ENCODE data around the gene ASB15. TPM values are rescaled to one million over a fixed set of nuclear protein-coding genes. Genes with fewer than 3 reads are reported as not detected.

ASB15 gene
- total and polyA plus RNA-seq, 2 of the 4 experiments (the other 2 are of a cell fraction): not detected

DNA sequence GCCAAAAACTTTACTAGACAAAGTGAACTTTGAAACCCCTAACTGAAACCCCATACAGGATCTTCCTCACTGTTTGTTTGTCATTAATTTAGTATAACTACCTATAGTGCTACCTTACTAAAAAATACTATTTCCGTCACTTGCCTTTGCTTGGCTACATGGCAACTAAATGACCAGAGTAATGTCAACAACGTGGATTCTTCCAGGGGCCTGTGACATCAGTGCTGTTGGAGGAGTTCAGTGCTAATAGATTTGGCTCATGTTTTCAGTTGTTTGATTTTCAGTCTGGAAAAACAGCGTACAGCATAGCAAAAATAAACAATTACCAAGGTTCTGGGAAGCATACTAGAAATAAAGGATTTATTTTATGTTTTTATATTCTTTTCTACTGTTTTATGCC, 3.0 kb upstream of the ASB15 start:
- no peak overlapping the region for H4K8ac ChIP-seq (ENCODE audit: low read depth in 2 of 2, low read length in 2 of 2)
- in situ Hi-C loops (cut with MboI; ENCODE audit: low sequenced_read_pairs) (no loop called here), intact Hi-C loops (cut with micrococcal nuclease) (no loop called here), dilution Hi-C loops (cut with HindIII; ENCODE audit: low sequenced_read_pairs, unreplicated experiment) (no loop called here)
- no TSS peak for BruUV-seq (replicated peaks)
- no peak overlapping the region for H3K9ac ChIP-seq (ENCODE audit: low read depth, low read length)
- no CpG with 5 or more reads among the region's 3 CpGs for WGBS, 2 experiments (ENCODE audit: extremely low coverage in 2 of 2, insufficient read length in 1 of 2)
- CTCF ChIA-PET: no interaction called here
- no peak overlapping the region for H3K23ac ChIP-seq (ENCODE audit: low read depth, low read length)
- no peak overlapping the region for H3K14ac ChIP-seq (replicated peaks; ENCODE audit: low read depth, low read length)
- no peaks in the 10 kb centered on the region for H3K9me3 ChIP-seq (ENCODE audit: control insufficient read depth, insufficient read depth, low read length)
- POLR2A ChIA-PET (ENCODE audit: unreplicated experiment): no interaction called here
- no peak overlapping the region for H3K18ac ChIP-seq (ENCODE audit: low read depth, low read length)
- no peak overlapping the region for H3K27ac ChIP-seq (ENCODE audit: insufficient read depth, low read length)
- peaks cover 1% of the 10 kb centered on the region; the same call in 1 of the 2 replicates for H3K4me1 ChIP-seq (ENCODE audit: control insufficient read depth, insufficient read depth, low read length)
- H3K36me3 ChIP-seq (ENCODE audit: control insufficient read depth, insufficient read depth, low read length): no peaks in the 10 kb centered on the region
- TF ChIP-seq CTCF (conservative IDR thresholded peaks at IDR 0.05; ENCODE audit: low read depth, low read length) (no peak), POLR2A (IDR thresholded peaks at IDR 0.05; ENCODE audit: low read depth, low read length) (no peak), MXI1 (IDR thresholded peaks at IDR 0.05; ENCODE audit: borderline replicate concordance, low read depth, low read length) (no peak), RFX5 (IDR thresholded peaks at IDR 0.05; ENCODE audit: low read depth, low read length) (no peak), NFE2L2 (IDR thresholded peaks at IDR 0.05; ENCODE audit: low read depth, low read length) (no peak), RAD21 (IDR thresholded peaks at IDR 0.05; ENCODE audit: low read length) (no peak), BHLHE40 (IDR thresholded peaks at IDR 0.05; ENCODE audit: low read depth, low read length) (no peak), RCOR1 (IDR thresholded peaks at IDR 0.05; ENCODE audit: insufficient replicate concordance, low read length) (no peak)
- H3K56ac ChIP-seq (ENCODE audit: extremely low read depth, insufficient read depth, low read length): no peak overlapping the region
- H3K9me1 ChIP-seq (ENCODE audit: insufficient read depth, low read length): no peaks in the 10 kb centered on the region
- H2AK9ac ChIP-seq (replicated peaks; ENCODE audit: low read depth, low read length, poor library complexity): no peak overlapping the region
- H2BK120ac ChIP-seq (ENCODE audit: low read depth, low read length): no peak overlapping the region
- no peak overlapping the region for H4K5ac ChIP-seq (ENCODE audit: low read depth, low read length)
- no peak overlapping the region for H3K4me3 ChIP-seq (ENCODE audit: insufficient read depth, low read depth, low read length)
- no peak overlapping the region for H2BK20ac ChIP-seq (ENCODE audit: low read depth, low read length)
- H2AK5ac ChIP-seq (ENCODE audit: low read depth, low read length): no peak overlapping the region
- no peak overlapping the region for H2AFZ ChIP-seq (replicated peaks; ENCODE audit: low read length, poor library complexity)
- H2BK15ac ChIP-seq (ENCODE audit: low read depth, low read length): no peak overlapping the region
- no peaks in the 10 kb centered on the region for H4K20me1 ChIP-seq (ENCODE audit: insufficient read depth, low read length)
- H3K79me1 ChIP-seq (ENCODE audit: low read depth in 1 of 2, low read length in 2 of 2): no peaks in the 10 kb centered on the region
- H2BK5ac ChIP-seq (ENCODE audit: low read depth, low read length, poor library complexity, severe bottlenecking): no peak overlapping the region
- H3K4me2 ChIP-seq (ENCODE audit: low read depth, low read length): no peak overlapping the region
- no peak overlapping the region for H3K4ac ChIP-seq (ENCODE audit: low read depth, low read length)
- H3K27me3 ChIP-seq (ENCODE audit: control insufficient read depth, insufficient read depth, low read length): no peaks in the 10 kb centered on the region
- no peak; the same call in 1 of the 2 replicates for ATAC-seq (ENCODE audit: low read depth)
- no peak for DNase-seq
- no peak overlapping the region for H4K91ac ChIP-seq (ENCODE audit: insufficient read depth, low read depth, low read length)

All from IMR-90 (cell line).